Measurements from ENCODE around the gene SEC31A.

The SEC31A gene

DNA sequence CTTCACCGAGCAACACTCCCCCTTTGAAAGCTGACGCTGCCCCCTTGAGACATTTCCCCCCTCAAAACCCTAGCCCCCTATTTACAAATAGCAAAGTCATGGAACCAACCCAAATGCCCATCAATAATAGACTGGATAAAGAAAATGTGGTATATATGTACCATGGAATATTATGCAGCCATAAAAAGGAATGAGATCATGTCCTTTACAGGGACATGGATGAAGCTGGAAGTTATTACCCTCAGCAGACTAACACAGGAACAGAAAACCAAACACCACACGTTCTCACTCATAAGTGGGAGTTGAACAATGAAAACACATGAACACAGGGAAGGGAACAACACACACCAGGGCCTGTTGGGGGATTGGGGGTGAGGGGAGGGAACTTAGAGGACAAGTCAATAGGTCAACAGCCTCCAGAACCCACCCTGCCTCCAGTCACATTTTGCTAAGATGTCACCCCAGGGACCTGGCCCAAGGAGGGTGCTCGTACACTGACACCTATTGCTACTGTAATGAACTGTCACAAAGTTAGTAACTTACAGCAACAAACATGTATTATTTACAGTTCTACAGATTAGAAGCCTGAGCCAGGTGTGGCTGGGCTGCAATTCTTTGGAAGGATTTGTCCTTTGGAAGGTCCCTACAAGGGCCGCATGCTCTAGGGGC, 113.0 kb downstream of the SEC31A start:
- no peak for ATAC-seq

DNA sequence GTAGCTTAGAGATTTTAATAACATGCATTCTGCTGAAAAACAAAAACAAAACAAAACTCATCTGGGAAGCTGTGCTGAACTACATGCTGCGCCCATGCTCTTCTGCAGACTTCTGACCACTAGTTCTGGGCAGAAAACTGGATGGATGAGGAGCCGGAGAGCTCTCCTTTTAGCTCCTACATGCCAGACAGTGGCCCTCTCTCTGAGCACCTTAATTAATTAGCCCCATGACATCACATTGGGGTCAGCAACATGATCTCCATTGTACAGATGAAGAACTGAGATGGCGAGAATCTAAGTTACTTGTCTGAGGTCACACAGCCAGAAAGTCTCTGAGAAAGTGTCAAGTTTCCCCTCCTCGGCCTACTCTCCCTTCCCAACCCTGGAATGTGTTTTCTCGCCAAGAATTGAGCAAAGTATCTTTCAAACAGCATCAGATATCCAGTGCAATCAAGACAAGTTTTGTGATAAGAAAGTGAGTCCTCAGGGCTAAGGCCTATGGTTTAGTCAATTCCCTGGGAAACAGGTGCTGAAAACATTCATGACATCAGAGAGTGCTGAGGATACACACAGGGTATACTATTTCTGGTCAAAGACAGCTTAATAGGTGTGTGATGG, 113.9 kb downstream of the SEC31A start:
- Mint-ChIP-seq H3K36me3 (no peaks in the 10 kb centered on the region), H3K4me1 (no peaks in the 10 kb centered on the region), H3K27ac (no peak overlapping the region), H3K9me3 (no peaks in the 10 kb centered on the region), H3K4me3 (no peak overlapping the region)
- ATAC-seq (no peak), DNase-seq (ENCODE audit: low spot score in 2 of 2) (no peak)

More for the DNA sequence above, 113.0 kb downstream of the SEC31A start:
- H3K9me3 Mint-ChIP-seq: no peaks in the 10 kb centered on the region
- H3K4me1 Mint-ChIP-seq: no peaks in the 10 kb centered on the region
- no peak overlapping the region for H3K4me3 Mint-ChIP-seq
- no peaks in the 10 kb centered on the region for H3K36me3 Mint-ChIP-seq
- H3K27ac Mint-ChIP-seq: no peak overlapping the region
- no peak for DNase-seq (ENCODE audit: low spot score in 2 of 2)

DNA sequence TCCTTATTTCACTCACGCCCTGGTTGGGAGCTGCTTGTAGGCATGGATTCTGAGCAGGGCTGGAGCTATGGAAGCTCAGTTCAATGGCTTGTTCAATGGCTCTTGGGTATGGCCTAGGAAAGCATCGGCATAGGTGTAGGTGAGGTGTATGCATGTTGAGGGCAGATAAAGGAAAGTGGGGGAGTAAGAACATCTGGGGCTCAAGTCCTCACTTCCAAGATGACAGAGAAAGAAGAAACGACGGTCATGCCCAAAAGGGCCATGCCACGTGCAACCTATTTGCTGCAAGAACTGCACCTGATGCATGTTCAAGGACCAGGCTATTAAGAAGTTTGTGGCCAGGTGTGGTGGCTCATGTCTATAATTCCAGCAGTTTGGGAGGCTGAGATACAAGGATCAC, 115.7 kb downstream of the SEC31A start:
- ATAC-seq (no peak), DNase-seq (ENCODE audit: low spot score in 2 of 2) (no peak)
- no peaks in the 10 kb centered on the region for H3K4me1 Mint-ChIP-seq
- no peak overlapping the region for H3K4me3 Mint-ChIP-seq
- no peaks in the 10 kb centered on the region for H3K9me3 Mint-ChIP-seq
- H3K36me3 Mint-ChIP-seq: no peaks in the 10 kb centered on the region
- H3K27ac Mint-ChIP-seq: no peak overlapping the region

DNA sequence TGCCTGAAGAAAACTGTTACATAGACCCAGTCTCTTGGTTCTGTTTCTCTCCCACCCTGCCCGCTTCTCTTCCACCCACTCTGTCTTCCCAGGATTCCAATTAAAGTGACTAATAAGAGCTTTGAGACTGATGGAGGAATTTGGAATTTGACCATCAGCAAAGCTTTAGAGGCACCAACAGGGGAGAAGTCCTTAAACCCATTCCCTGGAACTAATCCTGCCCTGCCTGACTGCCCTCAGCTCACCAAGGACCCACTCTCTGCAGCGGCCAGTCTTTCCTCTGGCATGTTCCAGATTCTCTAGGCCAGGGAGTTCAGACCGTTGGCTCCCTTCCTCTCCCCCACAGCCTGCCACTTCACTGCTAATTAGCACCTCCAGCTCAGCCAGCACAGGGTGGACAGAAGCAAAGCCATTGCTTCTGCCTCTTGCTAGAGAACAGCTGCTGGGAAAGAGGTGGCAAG, 116.2 kb downstream of the SEC31A start:
- ATAC-seq (no peak), DNase-seq (ENCODE audit: low spot score in 2 of 2) (no peak)
- Mint-ChIP-seq H3K27ac (no peak overlapping the region), H3K4me1 (no peaks in the 10 kb centered on the region), H3K36me3 (no peaks in the 10 kb centered on the region), H3K9me3 (no peaks in the 10 kb centered on the region), H3K4me3 (no peak overlapping the region)

DNA sequence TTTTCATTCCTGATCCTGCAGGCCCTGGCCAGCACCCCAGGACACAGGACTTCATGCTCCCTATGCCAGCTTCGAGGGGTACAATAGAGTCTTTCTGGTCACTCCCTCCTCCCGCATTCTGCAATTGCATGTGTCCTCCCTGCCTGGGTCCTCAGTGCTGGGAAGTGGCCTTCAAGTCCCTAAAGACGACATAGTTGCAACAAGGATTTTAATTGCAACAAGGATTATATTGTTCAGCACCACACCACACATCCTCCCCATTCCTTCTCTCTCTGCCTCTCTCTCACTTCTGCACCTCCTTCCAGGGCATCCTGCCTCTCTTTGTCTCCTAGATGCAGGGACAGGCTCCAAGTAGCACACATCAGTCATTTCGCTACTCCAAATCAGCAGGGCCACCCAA, 117.9 kb downstream of the SEC31A start:
- Mint-ChIP-seq H3K9me3 (no peaks in the 10 kb centered on the region), H3K4me3 (no peak overlapping the region), H3K36me3 (no peaks in the 10 kb centered on the region), H3K27ac (no peak overlapping the region), H3K4me1 (no peaks in the 10 kb centered on the region)
- DNase-seq (ENCODE audit: low spot score in 2 of 2) (no peak), ATAC-seq (no peak)

DNA sequence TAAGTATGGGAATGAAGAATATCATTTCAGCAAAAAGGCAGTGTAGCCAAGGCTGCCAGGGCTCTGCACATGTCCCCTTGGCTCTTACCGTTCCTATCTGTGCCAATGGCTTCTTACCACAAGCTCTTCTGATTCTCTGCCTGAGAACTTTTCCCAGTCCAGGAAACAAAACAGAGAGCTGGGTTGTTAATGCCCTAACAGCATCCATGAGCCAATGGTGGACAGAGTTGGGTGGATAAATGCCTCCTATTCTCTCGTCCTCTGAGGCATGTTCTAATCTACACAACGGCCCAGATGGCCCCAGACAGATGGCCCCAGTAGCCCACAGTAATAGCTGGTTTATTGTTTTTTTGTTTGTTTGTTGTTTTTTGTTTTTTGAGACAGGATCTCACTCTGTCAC, 120.3 kb downstream of the SEC31A start:
- no peak overlapping the region for H3K4me3 Mint-ChIP-seq
- no peak overlapping the region for H3K27ac Mint-ChIP-seq
- H3K36me3 Mint-ChIP-seq: no peaks in the 10 kb centered on the region
- DNase-seq (ENCODE audit: low spot score in 2 of 2): no peak
- no peak for ATAC-seq
- H3K4me1 Mint-ChIP-seq: no peaks in the 10 kb centered on the region
- peaks cover 12% of the 10 kb centered on the region for H3K9me3 Mint-ChIP-seq
